GM13976 (cell line): ENCODE measurements around the gene NANOS3.
A peak's percentile ranks its signal among the peaks of the same experiment; 100 is the strongest.

Experiments
- DNase-seq: peaks from one replicate; pipeline ENCODE4 v3.0.0; 2012; ENCODE audit warnings: low spot score
- in situ Hi-C: fragments of 300-500 bp; cut with MboI; formaldehyde crosslinking; loops from one replicate; pipeline ENCODE4 v1.12.0; 2022; ENCODE audit warnings: low sequenced_read_pairs, mixed read lengths, inconsistent platforms; ENCODE audit not compliant: unreplicated experiment
- TF ChIP-seq, protein P1 (sequence below): IDR thresholded peaks from 2 replicates; pipeline ENCODE4 v1.5.1; 2012; ENCODE audit warnings: borderline replicate concordance, mild to moderate bottlenecking; ENCODE audit not compliant: insufficient read depth; ENCODE audit errors: extremely low read depth, missing control alignments, control extremely low read depth

Gene NANOS3

DNA sequence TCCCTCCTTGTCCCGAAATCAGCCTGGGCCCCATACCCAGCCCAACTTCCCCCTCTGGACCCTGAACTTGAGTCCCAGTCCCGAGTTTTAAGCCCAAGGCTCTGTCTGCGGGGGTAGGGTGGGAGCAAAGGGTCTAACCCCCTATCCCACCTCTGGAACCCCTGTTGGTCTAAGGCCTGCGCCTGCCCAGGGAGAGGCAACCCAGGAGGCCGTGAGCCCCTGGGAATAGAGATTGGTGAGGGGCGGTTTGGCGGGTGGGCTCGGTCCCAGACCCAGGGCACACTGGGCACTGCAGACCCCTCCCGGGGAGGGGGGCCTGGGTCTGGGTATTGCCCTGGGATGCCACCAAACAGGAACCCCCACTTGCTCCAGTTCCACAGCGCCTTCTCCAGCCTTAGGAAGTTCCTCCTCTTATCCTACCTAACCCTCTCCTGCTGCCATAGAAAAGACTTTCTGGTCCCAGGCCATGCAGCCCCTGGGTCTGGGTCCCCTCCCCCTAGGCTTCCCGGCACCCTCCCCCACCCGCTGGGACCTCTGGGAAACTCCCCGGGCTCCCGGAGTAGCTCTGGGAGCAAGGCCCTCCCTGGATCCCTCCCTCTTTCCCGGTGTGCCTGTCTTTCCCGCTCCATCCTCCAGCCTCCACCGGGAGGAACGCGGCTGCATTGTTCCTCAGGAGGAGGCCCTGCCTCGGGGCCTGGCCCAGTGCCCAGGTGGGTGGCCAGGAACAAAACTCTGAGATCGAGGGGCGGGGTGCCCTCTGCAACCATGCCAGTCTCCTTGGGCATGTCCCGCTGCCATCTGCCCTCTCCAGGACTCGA lies 33.6 kb upstream of the NANOS3 start:
- in situ Hi-C loops = no loop called here
- TF ChIP-seq, protein P1, sequence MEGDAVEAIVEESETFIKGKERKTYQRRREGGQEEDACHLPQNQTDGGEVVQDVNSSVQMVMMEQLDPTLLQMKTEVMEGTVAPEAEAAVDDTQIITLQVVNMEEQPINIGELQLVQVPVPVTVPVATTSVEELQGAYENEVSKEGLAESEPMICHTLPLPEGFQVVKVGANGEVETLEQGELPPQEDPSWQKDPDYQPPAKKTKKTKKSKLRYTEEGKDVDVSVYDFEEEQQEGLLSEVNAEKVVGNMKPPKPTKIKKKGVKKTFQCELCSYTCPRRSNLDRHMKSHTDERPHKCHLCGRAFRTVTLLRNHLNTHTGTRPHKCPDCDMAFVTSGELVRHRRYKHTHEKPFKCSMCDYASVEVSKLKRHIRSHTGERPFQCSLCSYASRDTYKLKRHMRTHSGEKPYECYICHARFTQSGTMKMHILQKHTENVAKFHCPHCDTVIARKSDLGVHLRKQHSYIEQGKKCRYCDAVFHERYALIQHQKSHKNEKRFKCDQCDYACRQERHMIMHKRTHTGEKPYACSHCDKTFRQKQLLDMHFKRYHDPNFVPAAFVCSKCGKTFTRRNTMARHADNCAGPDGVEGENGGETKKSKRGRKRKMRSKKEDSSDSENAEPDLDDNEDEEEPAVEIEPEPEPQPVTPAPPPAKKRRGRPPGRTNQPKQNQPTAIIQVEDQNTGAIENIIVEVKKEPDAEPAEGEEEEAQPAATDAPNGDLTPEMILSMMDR = no peak
- no peak for DNase-seq

DNA sequence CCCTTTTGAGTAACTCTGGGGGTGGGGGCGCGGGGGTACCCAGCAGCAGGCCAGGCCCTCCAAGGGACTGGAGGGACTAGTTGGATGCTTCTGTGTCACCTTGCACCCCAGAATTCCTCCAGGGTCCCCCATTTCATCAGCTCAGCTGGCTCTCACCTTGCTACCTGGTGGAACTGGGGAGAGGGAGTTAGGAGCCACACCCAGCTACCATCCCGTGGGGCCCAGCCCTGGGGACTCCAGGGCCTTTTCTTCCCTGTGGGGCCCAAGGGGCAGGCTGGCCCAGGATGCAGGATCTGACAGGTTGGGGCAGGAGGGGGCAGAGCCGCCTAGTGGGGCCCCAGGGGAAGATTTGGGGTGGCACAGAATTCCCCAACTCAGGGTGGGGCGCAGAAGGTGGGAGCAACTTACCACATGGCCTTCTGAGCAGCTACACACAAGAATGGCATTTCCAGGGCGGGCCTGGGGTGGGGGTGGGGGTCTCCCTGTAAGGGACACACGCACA lies 32.8 kb upstream of the NANOS3 start:
- no peak for DNase-seq
- in situ Hi-C loops = no loop called here
- TF ChIP-seq, protein P1 = no peak

DNA sequence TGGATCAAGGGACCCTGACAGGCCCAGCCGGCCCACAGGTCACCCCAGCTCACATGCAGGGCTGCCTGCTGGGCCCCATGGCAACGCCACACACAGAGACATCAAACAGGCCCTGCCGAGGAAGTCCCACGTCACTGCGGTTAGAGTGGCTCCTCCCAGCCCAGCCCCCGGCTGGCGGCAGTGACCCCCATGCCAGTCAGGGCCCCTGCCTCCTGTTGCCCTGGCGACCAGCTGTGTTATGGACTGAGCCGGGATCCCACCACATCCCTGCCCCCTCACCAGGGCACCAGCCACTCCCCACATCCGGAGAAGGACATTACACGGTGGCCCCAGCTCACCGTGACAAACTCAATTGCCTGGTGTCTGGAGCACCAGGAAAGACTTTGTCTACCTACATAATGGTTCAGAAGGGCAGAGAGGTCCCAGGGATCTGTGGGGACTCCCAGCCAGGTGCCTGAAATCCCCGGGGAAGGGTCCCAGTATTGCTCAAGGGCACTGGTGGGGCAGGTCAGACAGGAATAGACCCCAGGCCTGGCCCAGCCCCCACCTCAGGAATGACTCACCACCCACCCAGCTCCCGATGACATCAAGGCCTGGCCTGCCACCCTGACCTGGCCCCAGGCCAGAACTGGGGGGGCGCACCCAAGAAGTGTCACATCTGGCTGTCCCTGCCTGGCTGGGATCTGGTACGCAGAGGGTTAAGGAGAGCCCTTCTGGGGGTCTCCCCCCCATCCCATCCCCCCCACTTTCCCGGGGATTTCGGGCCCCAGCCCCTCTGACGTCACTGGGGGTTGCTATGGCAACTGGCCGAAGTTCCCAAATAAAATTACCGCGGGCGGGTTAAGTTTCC lies 30.2 kb upstream of the NANOS3 start:
- DNase-seq = peak; percentile 94
- TF ChIP-seq, protein P1 = no peak
- in situ Hi-C loops = no loop called here

DNA sequence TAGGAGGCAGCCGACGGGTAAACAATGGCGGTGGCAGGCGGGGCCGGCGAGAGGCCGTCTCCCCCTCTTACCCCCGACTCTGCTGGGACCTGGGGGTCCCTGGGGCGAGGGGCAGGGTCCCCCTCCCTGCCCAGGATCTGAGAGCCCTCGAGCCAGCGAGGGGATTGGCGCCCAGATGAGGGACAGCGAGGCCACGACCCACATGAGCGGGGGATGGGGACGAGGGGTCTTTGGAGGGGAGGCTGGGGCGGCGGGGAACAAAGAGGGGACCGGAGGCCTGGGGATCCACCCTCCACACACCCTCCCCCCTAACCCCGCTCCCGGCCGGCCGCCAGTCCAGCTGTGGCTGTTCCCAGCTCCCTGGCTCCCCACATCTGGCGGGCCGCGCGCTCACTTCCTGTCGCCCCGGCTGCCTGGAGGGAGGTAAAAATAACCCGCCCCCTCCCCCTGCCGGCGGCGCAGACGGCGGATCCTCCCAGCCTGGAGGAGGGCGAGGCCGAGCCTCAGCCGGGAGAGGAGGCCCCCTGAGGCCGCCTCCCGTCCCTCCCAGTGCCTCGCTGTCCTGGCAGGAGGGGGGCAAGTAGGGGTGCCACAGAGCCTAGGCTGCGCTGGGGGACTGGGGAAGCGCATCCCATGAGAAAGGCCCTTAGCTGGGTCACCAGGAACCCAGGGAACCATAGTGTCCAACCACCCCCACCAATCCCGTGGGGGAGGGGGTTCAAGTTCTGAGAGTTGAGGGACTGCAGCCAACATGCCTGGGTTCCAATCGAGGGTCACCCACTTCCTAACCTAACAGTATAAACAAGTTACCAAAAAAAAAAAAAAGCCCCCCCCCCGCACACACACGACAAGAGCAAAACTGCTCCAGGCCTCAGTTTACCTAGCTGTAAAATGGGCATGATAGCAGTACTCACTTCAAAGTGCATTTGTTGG lies 29.3 kb upstream of the NANOS3 start:
- peak; percentile 83 for DNase-seq
- TF ChIP-seq, protein P1 = no peak
- in situ Hi-C loops = no loop called here

DNA sequence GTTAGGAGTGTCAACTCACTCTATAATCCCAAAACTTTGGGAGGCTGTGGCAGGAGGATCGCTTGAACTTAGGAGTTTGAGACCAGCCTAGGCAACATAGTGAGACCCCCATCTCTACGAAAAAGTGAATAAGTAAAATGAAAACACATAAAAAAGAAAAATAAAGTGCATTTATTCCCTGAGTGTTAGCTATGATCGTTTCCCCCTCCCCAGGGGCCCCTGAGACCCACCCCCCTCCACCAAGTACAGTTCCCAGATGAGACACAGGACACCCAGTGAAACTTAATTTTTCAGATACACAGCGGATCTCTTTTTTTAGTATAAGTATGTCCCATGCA lies 28.6 kb upstream of the NANOS3 start:
- TF ChIP-seq, protein P1 = no peak
- no peak for DNase-seq
- in situ Hi-C loops = no loop called here
